COLO829 (cell line): ENCODE data around the gene CYP2C9.

Source experiments
- DNase-seq: peaks from one replicate; pipeline ENCODE4 v3.0.0; 2012; ENCODE audit warnings: low spot score

CYP2C9 gene

DNA sequence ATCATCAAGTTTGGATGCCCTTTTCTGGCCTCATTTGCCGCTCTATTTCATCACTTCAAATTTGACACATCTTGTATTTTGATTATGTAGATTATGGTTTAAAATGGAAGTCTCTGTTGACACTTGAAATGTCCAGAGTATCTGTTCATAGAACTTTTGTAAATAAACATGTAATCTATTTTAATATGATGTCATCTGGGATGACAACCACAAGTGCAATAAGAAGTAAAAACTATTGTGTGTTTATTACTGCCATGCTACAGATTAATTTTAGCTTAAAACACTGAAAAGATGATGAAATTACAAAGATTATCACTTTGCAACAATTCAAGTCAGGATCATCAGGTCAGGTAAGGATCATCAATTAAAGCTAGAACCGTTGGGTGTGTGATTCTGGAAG, 100.8 kb downstream of the CYP2C9 start:
- DNase-seq, result no peak
